ENCODE measurements around the gene BET1L.
"Not testable (repeated sequence)": the region's sequence is repeated elsewhere in the genome, so short reads cannot be mapped to it uniquely, and the experiment has no call there.

BET1L gene

DNA sequence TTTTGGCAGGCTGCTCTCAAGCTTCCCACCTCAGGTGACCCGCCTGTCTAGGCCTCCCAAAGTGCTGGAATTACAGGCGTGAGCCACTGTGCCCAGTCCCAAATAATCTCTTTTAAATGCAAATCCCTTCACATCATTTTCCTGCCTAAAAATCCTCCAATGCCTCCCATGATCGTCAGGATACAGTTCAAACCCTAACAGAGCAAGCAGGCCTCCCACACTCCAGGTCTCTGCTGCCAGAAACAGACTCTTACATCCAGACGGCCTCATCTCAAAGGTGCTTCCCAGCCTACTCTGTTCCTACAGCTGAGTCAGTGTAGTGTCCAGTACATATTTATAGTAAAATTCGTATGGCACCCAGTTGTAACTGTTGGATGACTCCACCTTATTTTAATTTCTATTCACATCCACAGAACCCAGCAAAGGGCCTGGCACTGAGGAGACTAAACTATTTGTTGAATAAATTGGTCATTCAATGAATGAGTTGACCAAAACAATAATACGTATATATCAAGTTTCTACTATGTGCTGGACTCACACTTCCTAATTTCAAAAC lies 20.7 kb upstream of the BET1L start:
- no peak for DNase-seq

DNA sequence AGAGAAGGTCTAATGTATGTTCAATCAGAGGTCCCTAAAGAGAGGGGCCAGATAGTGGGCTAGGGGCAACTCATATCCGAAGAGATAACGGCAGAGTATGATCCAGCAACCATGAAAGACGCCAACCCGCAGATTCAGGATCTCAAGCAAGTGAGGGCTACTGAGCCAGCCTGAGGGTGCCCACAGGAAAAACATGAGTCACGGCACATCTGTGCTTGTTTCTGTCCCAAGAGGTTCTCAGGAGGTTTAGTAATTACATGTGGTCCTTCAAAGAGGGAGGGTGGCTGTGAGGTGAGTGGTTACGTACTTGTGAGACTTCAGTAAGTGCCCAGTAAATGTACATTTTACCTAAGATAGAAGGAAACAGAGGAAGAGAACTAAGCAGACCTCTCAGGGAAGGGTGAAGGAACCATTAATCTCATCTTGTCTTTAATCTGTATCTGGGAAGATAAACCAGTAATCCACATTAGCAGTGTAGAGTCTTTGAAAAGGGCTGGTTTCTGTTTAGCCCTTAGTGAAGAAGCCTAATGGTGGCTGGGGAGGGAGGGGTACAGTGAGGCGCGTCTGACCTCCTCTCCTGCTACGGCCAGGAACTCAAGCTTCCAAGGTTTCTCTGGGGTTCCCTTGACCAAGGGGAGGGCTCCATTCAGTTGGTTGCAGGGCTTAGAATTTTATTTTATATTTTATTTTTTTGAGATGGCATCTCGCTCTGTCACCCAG lies 18.7 kb upstream of the BET1L start:
- DNase-seq, result no peak

DNA sequence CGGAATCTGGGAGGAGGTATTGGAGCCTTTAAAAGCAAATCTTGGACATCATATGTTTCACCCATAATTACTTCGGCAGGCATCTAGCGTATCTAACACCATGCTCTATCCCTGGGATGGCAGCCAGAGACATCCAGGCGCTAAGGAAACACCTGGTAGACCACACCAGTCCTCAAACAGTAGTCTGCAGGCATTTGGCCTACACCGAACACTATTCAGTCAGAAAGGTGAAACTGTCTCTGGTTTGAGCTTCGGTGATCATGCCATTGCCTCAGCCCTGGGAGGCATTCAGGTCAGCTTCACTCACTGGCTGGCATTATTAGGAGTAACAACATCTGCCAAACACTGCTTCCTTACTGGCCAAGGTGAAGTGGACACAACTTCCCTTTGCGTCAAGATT lies 17.2 kb upstream of the BET1L start:
- no peak for DNase-seq

DNA sequence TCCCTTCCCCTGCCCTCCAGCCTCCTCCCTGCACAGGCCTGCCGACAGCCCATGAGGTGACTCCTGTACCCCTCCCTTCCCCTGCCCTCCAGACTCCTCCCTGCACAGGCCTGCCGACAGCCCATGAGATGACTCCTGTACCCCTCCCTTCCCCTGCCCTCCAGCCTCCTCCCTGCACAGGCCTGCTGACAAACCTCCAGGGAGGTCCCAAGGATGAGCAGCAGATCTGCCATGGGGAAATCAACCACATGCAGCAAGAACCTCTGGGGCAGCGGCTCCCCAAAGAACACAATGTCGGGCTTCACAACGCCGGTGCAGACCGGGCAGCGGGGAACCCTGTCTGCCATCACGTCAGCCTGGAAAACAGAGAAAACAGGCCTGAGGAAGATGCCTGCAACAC lies 16.7 kb upstream of the BET1L start:
- DNase-seq, result no peak

DNA sequence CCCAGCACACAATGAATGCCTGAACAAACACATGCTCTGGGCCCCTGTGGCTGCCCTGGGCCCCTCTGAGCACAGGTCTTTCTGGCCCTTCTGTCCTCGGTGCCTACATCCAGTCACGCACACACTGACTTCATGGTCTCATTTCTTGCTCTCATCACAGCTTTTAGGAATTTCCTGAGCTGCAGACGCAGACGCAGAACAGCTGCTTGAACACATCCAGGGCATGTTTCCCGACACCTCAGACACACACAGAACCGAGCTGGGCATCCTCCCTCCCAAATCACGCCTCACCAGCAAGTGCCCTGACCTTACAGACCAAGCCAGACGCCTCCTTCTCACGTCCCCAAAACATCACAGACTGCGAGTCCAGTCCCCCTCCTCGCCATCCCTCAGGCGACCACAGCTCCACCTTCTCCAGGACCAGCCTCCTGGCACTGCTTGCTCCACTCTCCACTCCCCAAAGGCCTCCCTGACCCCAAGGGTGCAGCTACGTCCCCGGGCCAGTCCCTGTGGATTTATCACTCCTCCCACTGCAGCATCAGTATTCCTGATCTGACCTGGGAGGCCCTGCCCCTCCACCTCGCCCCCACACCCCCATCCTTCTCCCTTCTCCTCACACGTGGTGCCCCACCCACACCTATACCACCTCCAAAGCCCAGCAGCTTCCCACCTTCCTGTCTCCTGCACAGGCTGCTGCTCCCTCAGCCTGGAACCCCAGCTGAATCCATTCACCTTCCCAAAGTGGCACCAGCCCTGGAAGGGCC lies 16.0 kb upstream of the BET1L start:
- no peak for DNase-seq

DNA sequence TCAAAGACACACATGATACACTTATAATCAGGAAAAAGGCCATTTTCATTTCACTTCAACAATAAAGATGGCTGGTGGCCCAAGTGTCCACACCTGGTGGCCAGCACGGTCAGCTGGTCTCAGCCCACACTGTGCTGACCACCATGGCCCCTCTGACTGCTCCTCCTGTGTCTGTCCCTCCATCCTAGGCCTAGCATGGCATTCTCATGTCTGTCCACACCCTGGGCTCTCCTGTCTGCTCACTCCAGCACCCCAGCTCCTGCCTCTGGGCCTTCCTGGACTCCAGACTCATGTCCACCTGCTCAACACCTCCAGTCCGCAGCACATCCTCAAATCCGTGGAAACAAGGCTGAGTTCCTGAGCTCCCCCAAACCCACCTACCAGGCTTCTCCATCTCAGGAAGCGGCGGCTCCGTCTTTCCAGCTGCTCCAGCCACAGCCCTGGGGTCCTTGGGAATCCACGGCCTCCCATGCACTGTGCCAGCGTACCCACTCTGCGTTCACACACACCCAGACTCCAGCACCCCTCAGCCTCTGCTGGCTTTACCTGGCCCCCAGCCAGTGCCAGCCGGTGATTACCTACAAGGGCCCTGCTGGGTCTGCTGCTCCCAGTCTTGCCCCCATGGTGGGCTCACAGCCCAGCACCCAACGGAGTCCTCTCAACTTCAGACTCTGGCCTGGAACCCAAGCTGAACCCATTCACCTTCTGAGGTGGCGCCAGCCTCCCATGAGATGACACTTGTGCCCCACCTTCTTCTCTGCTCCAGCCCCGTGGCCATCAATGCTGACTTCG lies 15.0 kb upstream of the BET1L start:
- DNase-seq, result no peak

DNA sequence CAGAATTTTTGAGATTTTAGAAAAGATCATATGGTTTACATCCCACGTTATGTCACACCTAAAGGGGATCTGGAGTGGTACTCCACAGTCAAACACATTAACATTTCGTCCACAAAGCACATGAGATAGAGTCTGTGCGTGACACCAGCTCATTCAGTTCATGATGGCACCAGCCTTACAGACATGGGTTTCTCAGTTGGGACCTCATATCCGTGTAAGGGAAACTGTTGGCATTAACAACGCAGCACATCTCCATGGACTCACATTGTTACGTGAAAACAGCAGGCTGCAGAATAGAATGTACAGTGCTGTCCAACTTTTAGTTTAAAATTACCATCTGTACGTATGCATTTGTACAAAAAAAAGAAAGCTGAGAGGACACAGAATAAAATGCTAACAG lies 14.3 kb upstream of the BET1L start:
- DNase-seq, result no peak

DNA sequence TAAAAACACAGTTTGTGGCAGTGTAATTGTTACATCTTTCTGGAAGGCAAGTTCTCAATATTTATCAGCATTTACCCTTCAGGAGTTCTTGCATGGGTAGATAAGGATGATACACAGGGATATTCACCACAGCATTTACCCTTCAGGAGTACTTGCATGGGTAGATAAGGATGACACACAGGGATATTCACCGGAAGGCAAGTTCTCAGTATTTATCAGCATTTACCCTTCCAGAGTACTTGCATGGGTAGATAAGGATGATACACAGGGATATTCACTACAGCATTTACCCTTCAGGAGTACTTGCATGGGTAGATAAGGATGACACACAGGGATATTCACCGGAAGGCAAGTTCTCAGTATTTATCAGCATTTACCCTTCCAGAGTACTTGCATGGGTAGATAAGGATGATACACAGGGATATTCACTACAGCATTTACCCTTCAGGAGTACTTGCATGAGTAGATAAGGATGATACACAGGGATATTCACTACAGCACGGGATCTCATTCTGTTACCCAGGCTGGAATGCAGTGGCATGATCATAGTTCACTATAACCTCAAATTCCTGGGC lies 13.5 kb upstream of the BET1L start:
- DNase-seq, result not testable (repeated sequence)

DNA sequence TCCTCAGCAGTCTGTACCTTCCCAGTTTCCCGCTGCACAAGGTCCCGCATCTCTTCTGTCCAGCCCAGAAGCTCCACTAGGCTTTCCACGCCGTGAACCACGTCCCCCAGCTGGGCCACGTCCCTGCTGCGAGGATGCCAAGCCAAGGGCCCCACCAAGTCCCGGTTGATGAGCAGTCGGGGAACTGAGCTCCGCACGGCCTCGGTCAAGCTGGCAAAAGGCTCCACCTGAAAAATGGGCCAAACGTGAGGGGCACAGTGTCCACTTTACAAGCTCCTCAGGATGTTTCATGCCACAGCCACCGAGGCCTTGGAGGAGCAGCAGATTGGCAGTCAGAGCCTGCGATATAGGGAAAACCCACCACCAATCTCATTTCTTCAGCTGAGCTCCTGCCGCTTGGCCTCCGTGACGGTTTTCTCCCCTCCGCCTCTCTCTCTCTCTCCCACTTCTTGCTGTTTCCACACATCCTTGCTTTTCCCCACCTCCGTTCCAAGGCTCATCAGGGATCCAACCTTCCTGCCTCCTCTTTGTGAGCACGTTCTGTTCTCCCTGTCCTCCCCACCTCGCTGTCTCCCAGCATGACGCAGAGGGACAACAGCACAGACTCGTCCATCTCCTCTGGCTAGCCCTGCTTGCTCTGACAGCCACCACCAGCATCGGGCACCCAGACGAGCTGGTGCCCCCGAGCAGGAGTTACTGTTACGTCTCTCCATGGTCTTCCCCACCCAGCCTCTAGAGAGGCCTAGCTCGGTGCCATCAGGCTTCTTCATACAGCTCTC lies 11.8 kb upstream of the BET1L start:
- no peak for DNase-seq

DNA sequence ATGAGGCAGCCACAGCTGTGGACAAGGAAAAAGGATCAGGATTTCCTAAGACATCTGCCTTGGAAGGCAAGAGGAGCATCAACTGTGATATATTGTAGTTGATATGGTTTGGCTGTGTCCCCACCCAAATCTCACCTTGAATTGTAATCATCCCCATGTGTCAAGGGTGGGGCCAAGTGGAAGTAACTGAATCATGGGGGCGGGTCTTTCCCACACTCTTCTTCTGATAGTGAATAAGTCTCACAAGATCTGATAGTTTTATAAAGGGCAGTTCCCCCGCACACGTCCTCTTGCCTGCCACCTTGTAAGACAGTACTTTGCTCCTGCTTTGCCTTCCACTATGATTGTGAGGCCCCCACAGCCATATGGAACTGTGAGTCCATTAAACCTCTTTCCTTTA lies 10.5 kb upstream of the BET1L start:
- no peak for DNase-seq

DNA sequence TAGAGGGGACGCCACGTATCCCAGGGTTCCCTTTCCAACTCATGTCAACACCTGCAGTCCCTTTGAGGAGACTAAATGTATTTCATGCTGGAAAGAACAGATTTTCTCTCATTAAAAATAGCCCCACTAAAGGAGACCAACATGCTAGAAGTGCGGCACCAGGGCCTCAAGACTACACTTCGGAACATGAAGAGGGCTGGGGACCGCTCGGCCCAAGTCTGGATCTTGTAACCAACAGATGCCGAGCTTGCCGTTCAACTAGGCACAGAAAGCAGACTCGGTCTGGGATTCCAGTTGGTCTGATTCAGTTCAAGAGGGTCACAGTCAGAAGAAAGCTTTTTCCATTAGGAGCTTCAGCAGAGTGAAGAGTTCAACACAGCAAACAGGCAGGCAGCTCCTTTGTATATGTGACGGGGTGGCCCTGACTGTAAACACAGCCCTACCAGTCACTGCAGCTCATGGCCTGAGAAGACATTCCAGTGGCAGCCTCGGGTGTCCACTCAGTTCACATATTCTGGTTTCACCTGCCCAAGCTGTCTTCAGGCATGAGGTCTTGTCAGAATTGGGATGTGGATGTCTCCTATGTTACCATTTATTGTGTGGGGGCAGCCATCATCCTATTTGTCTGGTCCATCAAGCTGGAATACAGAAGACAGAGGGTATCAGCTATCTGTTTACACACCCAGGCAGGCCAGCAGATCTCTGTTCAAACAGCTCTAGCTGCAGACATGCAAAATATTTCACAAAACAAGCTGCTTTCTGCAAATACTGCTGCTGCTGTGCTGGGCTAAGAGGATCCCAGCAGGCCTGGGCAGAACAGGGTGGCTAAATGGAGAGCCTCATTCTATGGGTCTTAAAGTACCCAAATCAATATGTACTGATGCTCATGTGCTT lies 9.1 kb upstream of the BET1L start:
- DNase-seq, result no peak

DNA sequence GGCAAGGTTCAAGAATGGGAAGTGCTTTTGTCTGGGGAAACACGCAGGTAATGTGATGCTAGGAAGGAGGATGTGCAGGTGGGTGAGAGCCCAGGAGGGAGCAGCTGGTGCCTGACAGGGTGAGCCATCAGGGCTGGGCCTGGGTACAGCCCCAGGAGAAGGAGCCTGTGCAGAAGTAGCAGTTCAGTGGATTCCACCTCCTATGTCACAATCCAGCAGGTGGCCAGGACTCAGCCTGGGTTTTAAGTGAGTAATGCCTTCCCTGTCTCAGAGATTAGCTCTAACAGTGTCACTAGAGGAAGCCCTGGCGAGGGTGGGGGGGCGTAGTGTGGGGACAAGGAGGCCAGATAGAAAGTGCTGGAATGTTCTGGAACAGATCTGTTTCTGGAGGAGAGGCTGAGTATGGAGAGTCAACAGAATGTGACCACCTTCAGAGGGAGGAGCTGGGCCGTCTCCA lies 8.4 kb upstream of the BET1L start:
- DNase-seq, result no peak

DNA sequence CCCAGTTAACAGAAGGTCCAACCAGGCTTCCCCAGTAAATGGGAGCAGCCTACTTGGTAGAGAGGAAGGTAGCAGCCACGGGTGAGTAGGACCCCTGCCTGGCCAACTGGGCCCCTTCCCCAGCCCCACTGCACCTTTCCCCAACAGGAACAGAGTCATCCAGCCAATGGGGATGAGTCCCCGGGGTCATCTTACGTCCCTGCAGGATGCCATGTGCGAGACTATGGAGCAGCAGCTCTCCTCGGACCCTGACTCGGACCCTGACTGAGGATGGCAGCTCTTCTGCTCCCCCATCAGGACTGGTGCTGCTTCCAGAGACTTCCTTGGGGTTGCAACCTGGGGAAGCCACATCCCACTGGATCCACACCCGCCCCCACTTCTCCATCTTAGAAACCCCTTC lies 6.9 kb upstream of the BET1L start:
- DNase-seq, result no peak

DNA sequence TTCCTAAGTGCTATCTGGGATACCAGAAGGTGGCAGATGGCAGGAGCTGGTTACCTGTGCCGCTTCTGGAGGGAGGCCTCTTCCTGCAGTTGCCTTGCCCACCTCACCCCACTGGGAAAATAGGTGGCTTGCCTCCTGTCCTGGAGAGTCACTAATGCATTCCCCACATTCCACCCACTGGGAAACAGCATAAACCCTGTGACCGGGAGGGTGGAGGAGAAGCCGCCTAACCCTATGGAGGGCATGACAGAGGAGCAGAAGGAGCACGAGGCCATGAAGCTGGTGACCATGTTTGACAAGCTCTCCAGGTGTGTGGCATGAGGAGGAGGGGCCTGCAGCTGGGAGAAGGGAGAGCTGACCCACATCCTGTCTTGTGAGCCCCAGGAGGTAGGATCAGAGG lies 5.9 kb upstream of the BET1L start:
- no peak for DNase-seq

DNA sequence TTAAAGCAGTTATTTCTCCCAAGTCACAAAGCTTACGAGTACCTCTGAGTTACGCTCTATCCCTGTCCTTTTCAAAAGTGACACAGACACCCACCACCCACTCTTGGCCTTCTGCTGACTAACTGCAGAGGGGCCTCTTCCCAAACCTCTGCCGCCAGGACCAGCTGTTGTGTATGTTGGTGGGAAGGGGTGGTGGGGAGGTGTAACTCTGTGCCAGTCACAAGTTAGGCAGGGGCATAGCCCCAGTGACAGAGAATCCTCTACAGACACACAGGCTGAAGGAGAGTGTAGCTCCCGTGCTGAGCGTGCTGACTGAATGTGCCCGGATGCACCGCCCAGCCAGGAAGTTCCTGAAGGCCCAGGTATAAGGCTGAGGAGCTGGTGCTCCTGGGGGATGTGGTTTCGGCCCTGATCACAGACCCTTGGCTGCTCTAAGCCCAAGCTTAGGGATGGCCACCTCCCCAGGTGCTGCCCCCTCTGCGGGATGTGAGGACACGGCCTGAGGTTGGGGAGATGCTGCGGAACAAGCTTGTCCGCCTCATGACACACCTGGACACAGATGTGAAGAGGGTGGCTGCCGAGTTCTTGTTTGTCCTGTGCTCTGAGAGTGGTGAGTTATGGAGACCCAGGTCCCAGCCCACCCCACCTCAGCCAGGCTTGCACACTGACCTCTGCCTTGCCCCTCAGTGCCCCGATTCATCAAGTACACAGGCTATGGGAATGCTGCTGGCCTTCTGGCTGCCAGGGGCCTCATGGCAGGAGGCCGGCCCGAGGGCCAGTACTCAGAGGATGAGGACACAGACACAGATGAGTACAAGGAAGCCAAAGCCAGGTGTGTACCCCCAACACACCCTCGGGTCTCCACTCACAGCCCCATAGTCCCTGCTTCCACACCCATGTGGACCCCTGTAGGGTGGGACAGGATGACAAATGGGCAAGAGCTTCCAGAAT lies 5.2 kb upstream of the BET1L start:
- DNase-seq, result no peak

DNA sequence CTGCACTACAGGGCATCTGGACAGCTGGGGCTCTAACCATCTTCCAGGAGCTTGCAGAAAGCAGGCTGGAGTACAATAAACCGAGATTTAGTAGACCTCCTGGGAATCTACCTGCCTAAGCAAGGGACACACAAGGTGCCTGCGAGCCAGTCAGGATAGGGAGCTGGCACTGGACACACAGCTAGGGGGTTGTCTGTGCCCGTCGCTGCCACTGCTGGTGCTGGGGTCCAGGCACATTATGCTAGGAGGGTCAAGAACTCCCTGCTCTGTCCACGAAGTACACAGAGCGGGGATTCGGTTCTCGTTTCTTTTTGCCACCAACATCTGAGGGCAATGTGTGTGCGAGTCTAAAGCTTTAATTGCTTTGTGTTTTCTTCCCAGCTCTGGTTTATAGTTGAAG lies 4.5 kb upstream of the BET1L start:
- no peak for DNase-seq

DNA sequence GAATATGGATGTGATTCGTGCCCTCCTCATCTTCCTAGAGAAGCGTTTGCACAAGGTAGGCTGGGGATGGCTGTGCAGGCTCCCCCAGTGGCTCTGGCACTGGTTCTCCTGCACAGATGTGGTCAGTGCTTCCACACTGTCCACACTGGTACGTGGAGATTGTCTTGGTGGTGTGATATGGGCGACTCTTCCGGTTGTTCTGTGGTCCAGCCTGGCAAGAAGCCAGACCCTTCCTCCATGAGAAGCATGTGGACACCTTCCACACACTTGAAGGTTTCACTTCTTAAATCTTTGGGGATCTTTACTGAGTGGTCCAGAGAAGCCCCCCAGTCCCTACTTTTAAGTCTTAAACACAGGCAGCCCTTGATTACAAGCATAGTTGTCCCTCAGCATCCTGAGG lies 4.1 kb upstream of the BET1L start:
- no peak for DNase-seq

DNA sequence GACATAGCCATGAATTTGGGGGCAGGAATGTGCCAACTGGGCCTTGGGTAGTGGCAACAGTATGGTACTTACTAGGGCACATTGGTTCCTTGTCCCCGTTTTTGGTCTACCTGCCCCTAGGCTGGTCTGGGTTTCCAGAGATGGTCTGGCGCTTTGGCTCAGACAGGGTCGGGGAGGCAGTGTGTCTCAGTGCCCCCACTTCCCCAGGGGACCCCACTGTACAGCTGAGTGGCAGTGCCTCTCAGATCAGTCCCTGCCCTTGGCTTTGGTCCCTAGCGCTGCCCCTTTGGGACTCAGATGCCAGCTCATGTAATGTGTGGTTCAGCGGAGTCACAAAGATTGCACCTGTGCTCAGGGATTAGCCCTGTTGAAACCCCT lies 3.6 kb upstream of the BET1L start:
- DNase-seq, result no peak

DNA sequence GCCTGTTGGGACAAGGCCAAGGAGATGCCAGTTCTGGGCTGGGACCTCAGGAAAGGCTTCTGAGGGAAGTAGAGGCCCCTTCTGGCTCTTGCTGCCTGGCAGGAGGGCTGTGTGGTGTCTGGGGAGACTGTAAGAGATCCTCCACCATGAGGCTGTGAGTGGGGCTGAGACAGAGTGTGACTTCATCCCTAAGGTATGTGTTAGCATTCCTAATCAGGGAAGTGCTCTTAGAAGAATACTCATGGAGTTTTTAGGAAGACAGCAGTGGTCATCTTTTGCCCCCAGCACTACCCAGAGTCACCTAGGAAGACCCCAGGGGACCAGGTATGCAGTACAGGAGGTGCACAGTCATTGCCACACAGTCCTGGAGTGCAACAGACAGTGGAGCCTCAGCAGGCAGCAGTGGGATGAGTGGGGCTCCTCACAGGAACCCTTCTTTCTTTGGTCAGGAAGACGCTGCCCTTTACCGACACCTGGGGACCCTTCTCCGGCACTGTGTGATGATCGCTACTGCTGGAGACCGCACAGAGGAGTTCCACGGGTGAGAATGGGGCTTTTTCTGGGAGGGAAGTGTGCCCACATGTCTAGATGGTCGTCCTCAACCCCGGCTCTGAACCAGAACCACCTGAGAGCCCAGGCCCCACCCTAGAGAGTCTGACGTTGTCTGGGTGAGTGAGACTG lies 3.1 kb upstream of the BET1L start:
- peak; percentile 89 for DNase-seq
